HG02642 (cell line): Measurements from ENCODE around the gene CCNYL1.
"Not testable (repeated sequence)": the region's sequence is repeated elsewhere in the genome, so short reads cannot be mapped to it uniquely, and the experiment has no call there.

Experiments used
- ATAC-seq: cut with Tn5 transposase; IDR thresholded peaks from one replicate; pipeline ENCODE4 v1.9.1; 2021; ENCODE audit warnings: mild to moderate bottlenecking; ENCODE audit not compliant: unreplicated experiment, poor library complexity

The CCNYL1 gene

GRCh38 chr2:207733597-207734240, 22.3 kb downstream of the CCNYL1 start:
- ATAC-seq = no peak

DNA sequence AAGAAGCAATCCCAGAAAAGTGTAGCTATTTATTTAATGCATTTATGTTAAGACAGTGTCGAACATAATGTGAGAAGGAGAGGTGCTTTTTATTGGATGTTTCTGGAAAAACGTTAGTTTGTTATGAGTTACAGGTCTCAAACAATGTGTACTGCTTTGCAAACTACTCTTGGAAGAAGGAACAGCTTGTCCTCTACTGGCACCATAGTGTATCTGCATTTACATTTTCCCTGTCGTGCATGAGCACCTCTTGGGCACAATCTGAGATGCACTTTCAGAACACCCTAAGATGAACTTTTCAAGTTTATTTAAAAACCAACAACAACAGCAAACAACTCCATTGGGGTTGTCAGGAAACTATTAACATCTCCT, 22.8 kb downstream of the CCNYL1 start:
- no peak for ATAC-seq

DNA sequence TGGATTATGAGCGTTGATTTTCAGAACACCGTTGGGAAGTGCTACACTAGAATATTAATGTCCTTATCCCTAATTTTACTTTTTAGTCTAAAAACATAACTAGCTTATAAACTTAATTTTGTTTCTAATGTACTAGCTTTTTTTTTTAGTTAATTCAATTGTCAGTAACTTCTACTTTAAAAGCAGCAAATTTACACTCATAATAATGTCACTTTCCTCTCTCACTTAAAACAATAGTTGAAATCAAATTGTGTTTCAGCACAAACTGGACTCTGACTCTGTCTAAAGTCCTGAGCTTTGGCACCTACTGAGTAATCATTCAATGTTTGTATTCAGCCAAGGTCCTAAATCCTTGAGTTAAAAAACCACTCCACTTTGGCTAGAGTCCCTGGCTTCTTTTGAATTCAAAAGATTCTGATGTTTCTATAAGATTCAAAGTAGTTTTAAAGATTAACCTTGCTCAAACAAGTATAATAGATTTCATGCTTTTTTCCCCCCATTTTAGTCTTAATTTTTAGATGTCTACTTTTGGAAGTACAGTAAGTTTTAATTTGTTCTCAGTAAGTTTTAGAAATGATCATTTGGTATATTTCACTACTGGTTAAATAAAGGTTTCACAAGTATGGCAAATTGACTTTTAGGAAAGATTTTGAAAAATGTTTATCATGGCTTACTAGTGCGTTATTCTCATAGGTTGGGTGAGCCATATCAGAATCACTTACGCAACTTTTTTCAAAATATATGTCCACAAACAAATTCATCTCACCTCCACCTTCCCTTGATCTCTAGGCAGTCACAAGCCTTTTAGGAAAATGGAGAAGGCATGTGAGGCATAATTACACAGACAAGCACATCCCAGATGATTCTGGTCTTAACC, 23.4 kb downstream of the CCNYL1 start:
- ATAC-seq = no peak

GRCh38 chr2:207735513-207735859, 24.0 kb downstream of the CCNYL1 start:
- not testable (repeated sequence) for ATAC-seq

DNA sequence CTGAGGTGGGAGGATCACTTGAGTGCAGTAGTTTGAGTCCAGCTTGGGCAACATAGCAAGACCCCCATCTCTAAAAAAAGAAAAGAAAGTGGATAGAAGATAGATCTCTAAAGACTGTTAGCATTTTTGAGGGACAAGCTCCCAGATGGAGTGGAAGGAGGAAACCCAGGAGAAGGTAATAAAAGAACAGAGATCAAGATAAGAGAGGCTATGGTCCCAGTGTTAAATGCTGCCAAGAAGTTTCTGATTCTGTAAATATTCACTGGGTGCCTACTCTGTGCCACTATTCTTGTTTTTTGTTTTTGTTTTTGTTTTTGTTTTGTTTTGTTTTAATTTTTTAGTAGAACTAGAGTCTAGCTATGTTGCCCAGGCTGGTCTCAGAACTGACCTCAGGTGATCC, 32.1 kb downstream of the CCNYL1 start:
- ATAC-seq = no peak

- no peak for ATAC-seq
Measured at GRCh38 chr2:207744050-207744449, 32.6 kb downstream of the CCNYL1 start.

DNA sequence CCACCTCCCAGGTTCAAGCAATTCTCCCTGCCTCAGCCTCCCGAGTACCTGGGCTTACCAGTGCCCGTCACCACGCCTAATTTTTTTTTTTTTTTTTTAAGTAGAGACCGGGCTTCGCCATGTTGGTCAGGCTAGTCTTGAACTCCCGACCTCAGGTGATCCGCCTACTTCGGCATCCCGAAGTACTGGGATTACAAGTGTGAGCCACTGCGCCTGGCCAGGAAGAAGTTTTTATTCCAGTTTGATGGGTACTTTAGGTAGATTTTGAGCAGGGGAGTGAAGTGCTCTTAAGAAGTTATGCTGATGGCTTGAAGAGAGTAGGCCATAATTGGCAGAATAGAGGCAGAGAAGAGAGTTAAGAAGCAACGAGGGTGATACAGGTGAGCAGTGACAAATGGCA, 33.0 kb downstream of the CCNYL1 start:
- ATAC-seq = no peak

DNA sequence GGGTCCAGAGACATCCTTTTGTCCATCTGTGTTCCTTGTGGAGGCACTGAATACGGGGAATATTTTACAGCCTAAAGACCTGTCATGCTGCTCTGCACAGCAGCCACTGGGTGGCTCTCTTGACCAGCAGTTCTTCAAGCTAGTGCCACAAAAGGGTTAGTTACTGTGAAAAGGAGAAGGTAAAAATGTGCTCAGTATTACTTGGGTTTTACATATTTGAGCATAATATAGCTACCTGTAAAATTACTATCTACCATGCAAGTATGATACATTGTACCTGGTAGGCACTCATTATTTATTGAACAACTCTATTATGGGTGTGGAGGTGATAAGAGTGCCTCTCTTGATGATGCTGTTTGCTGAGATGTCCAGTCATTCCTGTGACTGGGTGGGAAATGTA, 34.7 kb downstream of the CCNYL1 start:
- ATAC-seq = peak; percentile 84

GRCh38 chr2:207747653-207748560, 36.5 kb downstream of the CCNYL1 start:
- ATAC-seq = no peak

GRCh38 chr2:207748993-207749392, 37.6 kb downstream of the CCNYL1 start:
- no peak for ATAC-seq

GRCh38 chr2:207749873-207750272, 38.4 kb downstream of the CCNYL1 start:
- ATAC-seq = no peak

DNA sequence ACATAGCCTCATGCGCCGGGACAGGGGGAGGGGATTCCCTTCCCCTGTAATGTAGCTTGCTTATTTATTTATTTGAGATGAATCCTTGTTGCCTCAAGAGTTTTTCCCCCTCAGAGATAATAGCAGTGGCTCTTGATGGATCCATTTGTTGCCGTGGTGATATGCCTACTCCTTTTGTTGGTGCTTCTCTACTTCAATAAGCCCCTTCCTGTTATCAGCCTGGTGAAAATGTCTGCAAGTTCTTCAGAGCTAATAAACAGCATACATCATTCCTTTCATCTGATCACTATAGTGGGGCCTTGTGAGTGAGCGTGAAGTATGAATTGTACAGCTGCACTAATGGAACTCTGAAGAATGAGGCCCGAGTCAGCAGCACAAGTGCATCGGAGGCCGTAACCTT, 38.9 kb downstream of the CCNYL1 start:
- ATAC-seq = no peak

GRCh38 chr2:207750876-207751275, 39.4 kb downstream of the CCNYL1 start:
- ATAC-seq = no peak

GRCh38 chr2:207753688-207754087, 42.2 kb downstream of the CCNYL1 start:
- ATAC-seq = not testable (repeated sequence)

DNA sequence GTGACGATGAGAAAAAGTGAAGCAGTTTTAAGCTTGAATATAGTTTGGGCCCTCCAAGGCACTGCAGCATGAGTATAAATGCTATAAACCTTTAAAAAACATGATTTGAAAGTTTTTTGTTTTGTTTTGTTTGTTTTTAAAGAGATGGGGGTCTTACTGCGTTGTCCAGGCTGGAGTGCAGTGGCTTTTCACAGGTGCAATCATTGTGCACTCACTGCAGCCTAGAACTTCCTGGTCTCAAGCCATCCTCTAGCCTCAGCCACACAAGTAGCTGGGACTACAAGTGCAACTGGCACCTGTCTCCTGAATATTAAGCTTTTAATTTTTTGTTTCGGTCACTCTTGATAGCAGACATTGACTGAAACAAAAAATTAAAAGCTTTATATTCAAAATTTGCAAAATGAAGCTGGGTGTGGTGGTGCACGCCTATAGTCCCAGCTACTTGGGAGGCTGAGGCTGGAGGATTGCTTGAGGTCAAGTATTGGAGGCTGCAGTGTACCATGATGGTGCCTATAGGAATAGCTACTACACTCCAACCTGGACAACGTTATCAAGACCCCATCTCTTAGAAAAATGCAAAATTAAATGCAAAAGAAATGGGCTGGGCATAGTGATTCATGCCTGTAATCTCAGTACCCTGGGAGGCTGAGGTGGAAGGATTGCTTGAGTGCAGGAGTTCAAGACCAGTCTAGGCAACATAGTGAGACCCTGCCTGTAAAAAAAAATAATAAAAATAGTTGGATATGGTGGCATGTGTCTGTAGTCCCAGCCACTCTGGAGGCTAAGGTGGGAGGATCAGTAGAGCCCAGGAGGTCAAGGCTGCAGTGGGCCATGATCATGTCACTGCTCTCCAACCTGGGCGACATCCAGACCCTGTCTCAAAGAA, 43.3 kb downstream of the CCNYL1 start:
- ATAC-seq = no peak

DNA sequence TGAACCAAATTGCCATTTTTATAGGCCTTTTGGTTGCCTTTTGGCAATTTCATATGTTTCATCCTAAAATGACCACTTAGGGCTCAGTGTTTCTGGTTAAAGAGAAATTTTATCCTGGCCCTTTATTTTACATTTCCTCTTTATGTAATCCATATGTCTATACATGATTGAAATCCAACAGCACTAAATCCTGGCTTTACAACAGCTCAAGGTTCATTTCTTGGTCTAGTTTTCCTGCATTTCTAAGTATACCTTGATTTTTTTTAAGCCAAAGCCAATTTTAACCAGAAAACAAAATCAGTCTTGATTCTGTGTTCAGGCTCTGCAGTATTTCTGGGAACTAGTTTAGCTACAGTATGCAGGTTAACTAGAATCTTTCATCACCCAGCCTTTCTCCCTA, 46.6 kb downstream of the CCNYL1 start:
- no peak for ATAC-seq

- no peak for ATAC-seq
Measured at GRCh38 chr2:207759890-207760289, 48.5 kb downstream of the CCNYL1 start.

DNA sequence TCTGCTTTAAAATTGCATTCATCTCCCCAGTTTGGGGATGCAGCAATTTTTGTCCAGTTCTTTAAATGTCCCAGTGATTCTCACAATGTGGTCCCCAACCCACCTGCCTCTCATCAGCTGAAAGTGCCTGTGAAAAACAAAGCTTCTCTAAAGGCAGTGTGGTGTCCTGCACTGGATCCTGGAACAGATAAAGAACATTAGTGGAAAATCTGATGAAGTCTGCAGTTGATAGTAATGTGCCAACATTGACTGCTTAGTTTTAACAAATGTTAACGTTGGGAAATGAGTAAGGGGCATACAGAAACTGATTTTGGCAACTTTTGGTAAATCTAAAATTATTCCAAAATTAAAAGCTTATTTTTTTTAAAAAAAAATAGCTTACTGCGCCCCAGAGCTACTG, 49.0 kb downstream of the CCNYL1 start:
- no peak for ATAC-seq

DNA sequence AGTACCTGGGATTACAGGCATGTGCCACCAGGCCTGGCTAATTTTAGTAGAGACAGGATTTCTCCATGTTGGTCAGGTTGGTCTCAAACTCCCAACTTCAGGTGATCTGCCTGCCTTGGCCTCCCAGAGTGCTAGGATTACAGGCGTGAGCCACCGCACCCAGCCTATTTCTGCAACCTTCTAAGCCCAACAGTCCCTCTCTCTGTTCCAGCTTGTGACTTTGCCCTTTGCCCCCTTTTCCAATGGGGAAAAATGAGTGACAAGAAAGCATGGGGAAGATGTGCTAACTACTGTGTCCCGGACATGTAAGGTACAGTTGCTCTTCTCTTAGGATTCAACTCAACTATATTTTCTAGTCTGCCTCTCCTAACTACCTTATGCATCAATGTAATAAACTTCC, 50.0 kb downstream of the CCNYL1 start:
- not testable (repeated sequence) for ATAC-seq

GRCh38 chr2:207762146-207762545, 50.7 kb downstream of the CCNYL1 start:
- no peak for ATAC-seq
